ENCODE measurements around the gene TRIO.

TRIO gene

DNA sequence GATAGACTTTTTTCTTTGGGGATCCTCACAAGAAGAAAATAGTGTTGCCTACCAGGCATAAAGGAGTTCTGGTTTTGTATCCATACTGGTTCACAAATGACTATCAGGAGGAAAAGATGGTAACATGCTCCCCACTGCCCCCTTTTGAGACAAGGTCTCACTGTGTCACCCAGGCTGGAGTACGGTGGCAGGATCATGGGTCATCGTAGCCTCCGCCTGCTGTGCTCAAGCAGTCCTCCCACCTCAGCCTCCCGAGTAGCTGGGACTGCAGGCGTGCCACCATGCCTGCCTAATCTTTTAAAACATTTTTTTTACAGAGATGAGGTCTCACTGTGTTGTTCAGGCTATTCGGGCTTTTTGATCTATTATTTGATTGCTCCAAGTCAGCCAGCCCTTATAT is 99.3 kb downstream of the TRIO start:
- TF ChIP-seq POLR2AphosphoS5 (IDR thresholded peaks at IDR 0.05; ENCODE audit: low read depth, low read length) (no peak), TAF1 (IDR thresholded peaks at IDR 0.05; ENCODE audit: borderline replicate concordance, insufficient read depth, low read length) (no peak), SIN3A (IDR thresholded peaks at IDR 0.05; ENCODE audit: borderline replicate concordance, insufficient read depth, low read length) (no peak), FOXP2 (optimal IDR thresholded peaks at IDR 0.05; ENCODE audit: borderline replicate concordance, extremely low read depth, extremely low read length, insufficient read depth) (no peak)
- TF ChIP-seq, protein P1, sequence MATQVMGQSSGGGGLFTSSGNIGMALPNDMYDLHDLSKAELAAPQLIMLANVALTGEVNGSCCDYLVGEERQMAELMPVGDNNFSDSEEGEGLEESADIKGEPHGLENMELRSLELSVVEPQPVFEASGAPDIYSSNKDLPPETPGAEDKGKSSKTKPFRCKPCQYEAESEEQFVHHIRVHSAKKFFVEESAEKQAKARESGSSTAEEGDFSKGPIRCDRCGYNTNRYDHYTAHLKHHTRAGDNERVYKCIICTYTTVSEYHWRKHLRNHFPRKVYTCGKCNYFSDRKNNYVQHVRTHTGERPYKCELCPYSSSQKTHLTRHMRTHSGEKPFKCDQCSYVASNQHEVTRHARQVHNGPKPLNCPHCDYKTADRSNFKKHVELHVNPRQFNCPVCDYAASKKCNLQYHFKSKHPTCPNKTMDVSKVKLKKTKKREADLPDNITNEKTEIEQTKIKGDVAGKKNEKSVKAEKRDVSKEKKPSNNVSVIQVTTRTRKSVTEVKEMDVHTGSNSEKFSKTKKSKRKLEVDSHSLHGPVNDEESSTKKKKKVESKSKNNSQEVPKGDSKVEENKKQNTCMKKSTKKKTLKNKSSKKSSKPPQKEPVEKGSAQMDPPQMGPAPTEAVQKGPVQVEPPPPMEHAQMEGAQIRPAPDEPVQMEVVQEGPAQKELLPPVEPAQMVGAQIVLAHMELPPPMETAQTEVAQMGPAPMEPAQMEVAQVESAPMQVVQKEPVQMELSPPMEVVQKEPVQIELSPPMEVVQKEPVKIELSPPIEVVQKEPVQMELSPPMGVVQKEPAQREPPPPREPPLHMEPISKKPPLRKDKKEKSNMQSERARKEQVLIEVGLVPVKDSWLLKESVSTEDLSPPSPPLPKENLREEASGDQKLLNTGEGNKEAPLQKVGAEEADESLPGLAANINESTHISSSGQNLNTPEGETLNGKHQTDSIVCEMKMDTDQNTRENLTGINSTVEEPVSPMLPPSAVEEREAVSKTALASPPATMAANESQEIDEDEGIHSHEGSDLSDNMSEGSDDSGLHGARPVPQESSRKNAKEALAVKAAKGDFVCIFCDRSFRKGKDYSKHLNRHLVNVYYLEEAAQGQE (IDR thresholded peaks at IDR 0.05; ENCODE audit: insufficient read depth in 1 of 2, low read depth in 2 of 2, low read length in 2 of 2) = no peak

DNA sequence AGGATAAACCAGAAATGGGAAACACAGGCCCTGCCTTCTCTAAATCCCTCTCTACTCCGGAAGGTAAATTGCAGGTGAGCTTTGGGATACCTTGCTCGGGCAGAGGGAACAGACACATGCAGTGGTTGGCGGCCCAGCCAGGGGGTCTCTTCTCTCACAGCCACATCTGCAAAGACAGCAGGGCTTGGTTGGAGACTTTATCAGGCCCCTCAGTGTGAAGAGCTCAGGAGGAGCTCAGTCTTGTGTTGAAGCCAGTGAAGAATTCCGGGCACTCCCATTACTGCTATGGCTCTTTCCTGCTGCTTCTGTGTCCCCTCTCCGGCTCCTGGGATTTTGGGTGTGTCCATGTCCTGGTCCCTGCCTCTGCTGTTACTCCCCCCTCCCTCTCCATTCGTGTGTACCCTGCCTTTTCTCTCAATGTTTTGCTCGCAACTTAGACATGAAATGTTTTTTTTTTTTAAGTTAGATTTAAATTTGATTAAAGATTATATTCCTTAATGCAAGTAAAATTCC is 99.8 kb downstream of the TRIO start:
- no peak for TF ChIP-seq POLR2AphosphoS5 (IDR thresholded peaks at IDR 0.05; ENCODE audit: low read depth, low read length)
- TF ChIP-seq SIN3A (IDR thresholded peaks at IDR 0.05; ENCODE audit: borderline replicate concordance, insufficient read depth, low read length) = no peak
- no peak for TF ChIP-seq TAF1 (IDR thresholded peaks at IDR 0.05; ENCODE audit: borderline replicate concordance, insufficient read depth, low read length)
- TF ChIP-seq, protein P1 (IDR thresholded peaks at IDR 0.05; ENCODE audit: insufficient read depth in 1 of 2, low read depth in 2 of 2, low read length in 2 of 2) = no peak
- no peak for TF ChIP-seq FOXP2 (optimal IDR thresholded peaks at IDR 0.05; ENCODE audit: borderline replicate concordance, extremely low read depth, extremely low read length, insufficient read depth)

DNA sequence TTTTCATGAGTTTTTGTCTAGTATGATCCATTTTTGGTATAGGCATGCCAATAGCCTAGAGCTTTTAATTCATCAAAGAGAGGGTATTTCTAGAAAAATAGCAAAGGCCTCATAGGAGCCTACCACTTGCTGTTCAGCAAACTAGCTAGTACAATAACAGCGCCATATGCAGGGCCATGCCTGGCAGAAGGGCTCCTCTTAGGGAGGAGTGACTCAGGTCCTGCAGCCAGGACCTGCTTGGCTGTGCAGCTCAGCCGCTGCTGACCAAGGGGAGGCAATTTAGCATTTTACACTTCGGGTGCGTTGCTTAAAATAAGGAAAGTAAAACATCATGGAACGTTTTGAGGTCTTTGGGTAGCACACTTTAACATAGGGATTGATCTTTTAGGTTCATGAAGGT is 100.6 kb downstream of the TRIO start:
- TF ChIP-seq TAF1 (IDR thresholded peaks at IDR 0.05; ENCODE audit: borderline replicate concordance, insufficient read depth, low read length) = no peak
- no peak for TF ChIP-seq FOXP2 (optimal IDR thresholded peaks at IDR 0.05; ENCODE audit: borderline replicate concordance, extremely low read depth, extremely low read length, insufficient read depth)
- TF ChIP-seq, protein P1 (IDR thresholded peaks at IDR 0.05; ENCODE audit: insufficient read depth in 1 of 2, low read depth in 2 of 2, low read length in 2 of 2) = no peak
- TF ChIP-seq POLR2AphosphoS5 (IDR thresholded peaks at IDR 0.05; ENCODE audit: low read depth, low read length) = no peak
- TF ChIP-seq SIN3A (IDR thresholded peaks at IDR 0.05; ENCODE audit: borderline replicate concordance, insufficient read depth, low read length) = no peak

DNA sequence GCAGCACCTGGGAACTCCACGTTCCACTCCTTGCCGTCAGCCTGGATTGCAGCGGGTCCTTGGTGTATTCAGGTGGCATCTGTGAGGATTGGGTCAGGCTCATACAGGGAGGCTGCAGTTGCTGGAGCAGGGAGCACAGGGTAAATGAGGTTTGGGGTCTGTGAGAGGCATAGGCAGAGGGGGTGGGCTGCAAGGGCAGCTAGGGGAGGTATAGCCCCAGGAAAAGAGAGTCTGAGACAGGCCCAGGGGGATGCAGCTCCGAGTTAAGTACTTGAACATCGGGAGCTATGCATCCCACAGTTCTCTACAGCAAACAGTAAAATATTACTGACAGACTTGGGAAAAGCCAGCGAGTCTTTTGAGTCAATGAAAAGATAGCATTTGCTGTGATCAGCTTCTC is 101.6 kb downstream of the TRIO start:
- TF ChIP-seq TAF1 (IDR thresholded peaks at IDR 0.05; ENCODE audit: borderline replicate concordance, insufficient read depth, low read length) (no peak), FOXP2 (optimal IDR thresholded peaks at IDR 0.05; ENCODE audit: borderline replicate concordance, extremely low read depth, extremely low read length, insufficient read depth) (no peak), SIN3A (IDR thresholded peaks at IDR 0.05; ENCODE audit: borderline replicate concordance, insufficient read depth, low read length) (no peak), POLR2AphosphoS5 (IDR thresholded peaks at IDR 0.05; ENCODE audit: low read depth, low read length) (no peak)
- TF ChIP-seq, protein P1 (IDR thresholded peaks at IDR 0.05; ENCODE audit: insufficient read depth in 1 of 2, low read depth in 2 of 2, low read length in 2 of 2) = no peak

Measured in PFSK-1 (cell line).